GM12878 (cell line): ENCODE results near the gene FGF2.

Experiments used
- CTCF ChIP-seq, 3 experiments: IDR thresholded peaks in 2 of 3; conservative IDR thresholded peaks in 1 of 3; 2 replicates each; pipeline ENCODE4 v1.5.1; 2011; ENCODE audit warnings: low read depth in 3 of 3, low read length in 3 of 3, mild to moderate bottlenecking in 3 of 3, control low read depth in 2 of 3, moderate library complexity in 2 of 3, inconsistent platforms in 1 of 3, mixed read lengths in 1 of 3; ENCODE audit not compliant: control insufficient read depth in 2 of 3, insufficient read depth in 1 of 3; ENCODE audit errors: extremely low read depth in 1 of 3
- E4F1 ChIP-seq: fragments of 450-650 bp; IDR thresholded peaks from 2 replicates; pipeline ENCODE4 v1.6.1; 2018; ENCODE audit warnings: borderline replicate concordance, mild to moderate bottlenecking; ENCODE audit not compliant: partially characterized antibody
- EP300 ChIP-seq, 2 experiments: fragments of 150-350 bp in 1 of 2; IDR thresholded peaks; 2 replicates each; pipeline ENCODE4 v1.6.1; 2011 to 2012; ENCODE audit warnings: low read depth in 2 of 2, low read length in 2 of 2, borderline replicate concordance in 1 of 2, improper control_type of control experiment in 1 of 2, inconsistent platforms in 1 of 2; ENCODE audit not compliant: control insufficient read depth in 1 of 2
- EZH2 ChIP-seq: IDR thresholded peaks from 2 replicates; pipeline ENCODE4 v1.6.1; 2012; ENCODE audit warnings: low read depth, mild to moderate bottlenecking, control low read depth, inconsistent platforms, low read length, borderline replicate concordance; ENCODE audit not compliant: control insufficient read depth
- HDAC6 ChIP-seq: fragments of 200-600 bp; sonication (generic); IDR thresholded peaks from one replicate; pipeline ENCODE4 v1.8.0; 2017; ENCODE audit warnings: antibody characterized with exemption; ENCODE audit not compliant: unreplicated experiment
- HDGF ChIP-seq: fragments of 450-650 bp; IDR thresholded peaks from 2 replicates; pipeline ENCODE4 v1.6.1; 2016; ENCODE audit warnings: antibody characterized with exemption
- KLF5 ChIP-seq: fragments of 450-650 bp; IDR thresholded peaks from 2 replicates; pipeline ENCODE4 v1.6.1; 2014; ENCODE audit warnings: mild to moderate bottlenecking; ENCODE audit not compliant: partially characterized antibody
- MYC ChIP-seq: IDR thresholded peaks from 2 replicates; pipeline ENCODE4 v1.6.1; 2011; ENCODE audit warnings: mild to moderate bottlenecking, low read length, moderate library complexity, inconsistent platforms; ENCODE audit not compliant: insufficient read depth, insufficient replicate concordance, insufficient read length, severe bottlenecking
- NR2C2 ChIP-seq: IDR thresholded peaks from 2 replicates; pipeline ENCODE4 v1.6.1; 2011; ENCODE audit warnings: borderline replicate concordance, low read depth; ENCODE audit not compliant: control insufficient read depth, insufficient read length
- POLR2A ChIP-seq: IDR thresholded peaks from 2 replicates; pipeline ENCODE4 v1.6.1; 2011; ENCODE audit warnings: low read depth, mild to moderate bottlenecking, low read length
- POLR2AphosphoS2 ChIP-seq: IDR thresholded peaks from 2 replicates; pipeline ENCODE4 v1.6.1; 2011; ENCODE audit warnings: low read depth, mild to moderate bottlenecking, low read length, improper control_type of control experiment, moderate library complexity
- REST ChIP-seq: IDR thresholded peaks from 2 replicates; pipeline ENCODE4 v1.6.1; 2012; ENCODE audit warnings: mild to moderate bottlenecking, low read depth, low read length
- SIN3A ChIP-seq: IDR thresholded peaks from 2 replicates; pipeline ENCODE4 v1.6.1; 2012; ENCODE audit warnings: low read depth, low read length, improper control_type of control experiment
- TCF12 ChIP-seq: IDR thresholded peaks from 2 replicates; pipeline ENCODE4 v1.6.1; 2011; ENCODE audit warnings: low read depth, mild to moderate bottlenecking, low read length

- TF ChIP-seq HDAC6 (no peak), CTCF (IDR thresholded peaks at IDR 0.05 in 2 of 3, conservative IDR thresholded peaks at IDR 0.05 in 1 of 3; ENCODE audit: control insufficient read depth in 2 of 3, extremely low read depth in 1 of 3, insufficient read depth in 1 of 3, low read depth in 3 of 3, low read length in 3 of 3) (no peak), E4F1 (no peak), SIN3A (no peak), HDGF (no peak), KLF5 (no peak), MYC (no peak), POLR2AphosphoS2 (no peak), REST (no peak), EZH2 (no peak), NR2C2 (no peak), TCF12 (no peak), POLR2A (no peak), EP300 (IDR thresholded peaks at IDR 0.05; ENCODE audit: borderline replicate concordance in 1 of 2, control insufficient read depth in 1 of 2, low read depth in 2 of 2, low read length in 2 of 2) (no peak)
These were observed 10.2 kb upstream of the FGF2 start for GRCh38 chr4:122816476-122816875.
